HepG2 (cell line): ENCODE data around the gene CCDC201. TPM values are rescaled to one million over a fixed set of nuclear protein-coding genes. Genes with fewer than 3 reads are reported as not detected.

Source experiments
- CEBPG ChIP-seq: IDR thresholded peaks from 2 replicates; pipeline ENCODE4 v1.6.1; 2016
- ESRRA ChIP-seq: sonication (generic); formaldehyde crosslinking; IDR thresholded peaks from 2 replicates; pipeline ENCODE4 v1.5.1; 2020; ENCODE audit warnings: mild to moderate bottlenecking, low read depth, missing genetic modification reagents
- FOXA3 ChIP-seq: IDR thresholded peaks from 2 replicates; pipeline ENCODE4 v1.6.1; 2016; ENCODE audit warnings: missing genetic modification reagents, missing compliant biosample characterization
- KIAA2018 ChIP-seq: sonication (generic); formaldehyde crosslinking; IDR thresholded peaks from 2 replicates; pipeline ENCODE4 v1.5.0; 2020; ENCODE audit warnings: mild to moderate bottlenecking, missing genetic modification reagents, borderline replicate concordance
- NR3C1 ChIP-seq: sonication (generic); formaldehyde crosslinking; IDR thresholded peaks from 2 replicates; pipeline ENCODE4 v1.4.0; 2020; ENCODE audit warnings: missing genetic modification reagents
- POLR2AphosphoS2 ChIP-seq: IDR thresholded peaks from 2 replicates; pipeline ENCODE4 v1.6.1; 2011; ENCODE audit warnings: low read depth, low read length, improper control_type of control experiment
- POLR2AphosphoS5 ChIP-seq: IDR thresholded peaks from 2 replicates; pipeline ENCODE4 v1.6.1; 2012; ENCODE audit warnings: low read depth, low read length
- SCMH1 ChIP-seq: sonication (generic); formaldehyde crosslinking; IDR thresholded peaks from 2 replicates; pipeline ENCODE4 v1.9.0; 2021; ENCODE audit warnings: missing genetic modification reagents, mild to moderate bottlenecking, borderline replicate concordance
- STAG1 ChIP-seq: sonication (generic); formaldehyde crosslinking; IDR thresholded peaks from 2 replicates; pipeline ENCODE4 v1.4.0; 2020; ENCODE audit warnings: missing genetic modification reagents
- ZNF224 ChIP-seq: sonication (generic); formaldehyde crosslinking; IDR thresholded peaks from 2 replicates; pipeline ENCODE4 v1.5.0; 2020; ENCODE audit warnings: mild to moderate bottlenecking, missing genetic modification reagents
- ZNF317 ChIP-seq: sonication (generic); formaldehyde crosslinking; IDR thresholded peaks from 2 replicates; pipeline ENCODE4 v1.5.0; 2020; ENCODE audit warnings: mild to moderate bottlenecking, missing genetic modification reagents
- ZNF33B ChIP-seq: sonication (generic); formaldehyde crosslinking; IDR thresholded peaks from 2 replicates; pipeline ENCODE4 v1.5.1; 2020; ENCODE audit warnings: mild to moderate bottlenecking, missing genetic modification reagents
- ZNF557 ChIP-seq: sonication (generic); formaldehyde crosslinking; IDR thresholded peaks from 2 replicates; pipeline ENCODE4 v1.4.0; 2020; ENCODE audit warnings: missing genetic modification reagents
- ZNF558 ChIP-seq: sonication (generic); formaldehyde crosslinking; IDR thresholded peaks from 2 replicates; pipeline ENCODE4 v1.9.0; 2022; ENCODE audit warnings: mild to moderate bottlenecking, missing genetic modification reagents, borderline replicate concordance
- ZNF780A ChIP-seq: sonication (generic); formaldehyde crosslinking; IDR thresholded peaks from 2 replicates; pipeline ENCODE4 v1.8.0; 2022; ENCODE audit warnings: mild to moderate bottlenecking, missing genetic modification reagents, moderate library complexity
- ZNF878 ChIP-seq: sonication (generic); formaldehyde crosslinking; IDR thresholded peaks from 2 replicates; pipeline ENCODE4 v1.8.1; 2023; ENCODE audit warnings: mild to moderate bottlenecking, missing genetic modification reagents, moderate library complexity
- ZZZ3 ChIP-seq: sonication (generic); formaldehyde crosslinking; IDR thresholded peaks from 2 replicates; pipeline ENCODE4 v1.4.0; 2020; ENCODE audit warnings: missing genetic modification reagents, mild to moderate bottlenecking, borderline replicate concordance
- polyA plus RNA-seq, 8 experiments: library from polyadenylated mRNA; depleted of rRNA in 3 of 8; stranded (reverse) in 7 of 8; unstranded in 1 of 8; fragments of >200 nt; fragmentation: Illumina TruSeq in 4 of 8; extraction: Trizol in 4 of 8; gene quantifications; 2 replicates each; pipeline versions ENCODE4 v1.2.1 to v1.2.3, GENCODE V29; 2011 to 2016; ENCODE audit warnings: low read depth in 4 of 8, missing spikeins in 1 of 8, mixed read lengths in 1 of 8; ENCODE audit not compliant: insufficient read depth in 1 of 8
- total RNA-seq, 5 experiments: library from RNA; depleted of rRNA; stranded (reverse); fragments of >200 nt; fragmentation: Illumina TruSeq; extraction: Trizol; gene quantifications; 2 replicates each; pipeline ENCODE4 v1.2.3, GENCODE V29; 2016; ENCODE audit warnings: low read depth in 1 of 5
- TF ChIP-seq, protein P1 (sequence below): sonication (generic); formaldehyde crosslinking; conservative IDR thresholded peaks from 2 replicates; pipeline ENCODE4 v1.4.0; 2020; ENCODE audit warnings: missing genetic modification reagents

The CCDC201 gene
- total and polyA plus RNA-seq, 2 of the 13 experiments (the other 11 are each of a cell fraction or from before 2014, with no cell fraction given) = 0.92 TPM; not detected in 1

- TF ChIP-seq KIAA2018 = no peak
- TF ChIP-seq CEBPG = peak; percentile 20; the same call in 1 of the 2 replicates
- peak; percentile 21; the same call in 1 of the 2 replicates for TF ChIP-seq ZNF557 (CRISPR knock-in tag)
- 0 out of 2 replicates have a peak, but pooled peaks have one; percentile 6 for TF ChIP-seq ZNF780A (CRISPR knock-in tag)
- TF ChIP-seq ZNF558 (CRISPR knock-in tag) = peak; percentile 9
- peak; percentile 39 for TF ChIP-seq STAG1
- TF ChIP-seq ZNF317 (CRISPR knock-in tag) = peak; percentile 25; the same call in 1 of the 2 replicates
- peak; percentile 3; the same call in 1 of the 2 replicates for TF ChIP-seq FOXA3 (CRISPR knock-in tag)
- no peak for TF ChIP-seq ZNF224 (CRISPR knock-in tag)
- TF ChIP-seq ZNF878 = no peak
- TF ChIP-seq ZNF33B (CRISPR knock-in tag) = no peak
- TF ChIP-seq ZZZ3 (CRISPR knock-in tag) = no peak
- TF ChIP-seq, protein P1, sequence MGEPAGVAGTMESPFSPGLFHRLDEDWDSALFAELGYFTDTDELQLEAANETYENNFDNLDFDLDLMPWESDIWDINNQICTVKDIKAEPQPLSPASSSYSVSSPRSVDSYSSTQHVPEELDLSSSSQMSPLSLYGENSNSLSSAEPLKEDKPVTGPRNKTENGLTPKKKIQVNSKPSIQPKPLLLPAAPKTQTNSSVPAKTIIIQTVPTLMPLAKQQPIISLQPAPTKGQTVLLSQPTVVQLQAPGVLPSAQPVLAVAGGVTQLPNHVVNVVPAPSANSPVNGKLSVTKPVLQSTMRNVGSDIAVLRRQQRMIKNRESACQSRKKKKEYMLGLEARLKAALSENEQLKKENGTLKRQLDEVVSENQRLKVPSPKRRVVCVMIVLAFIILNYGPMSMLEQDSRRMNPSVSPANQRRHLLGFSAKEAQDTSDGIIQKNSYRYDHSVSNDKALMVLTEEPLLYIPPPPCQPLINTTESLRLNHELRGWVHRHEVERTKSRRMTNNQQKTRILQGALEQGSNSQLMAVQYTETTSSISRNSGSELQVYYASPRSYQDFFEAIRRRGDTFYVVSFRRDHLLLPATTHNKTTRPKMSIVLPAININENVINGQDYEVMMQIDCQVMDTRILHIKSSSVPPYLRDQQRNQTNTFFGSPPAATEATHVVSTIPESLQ (CRISPR knock-in tag) = no peak
- TF ChIP-seq POLR2AphosphoS5 = peak; percentile 1; the same call in 1 of the 2 replicates
- 0 out of 2 replicates have a peak, but pooled peaks have one; percentile 11 for TF ChIP-seq POLR2AphosphoS2
- 0 out of 2 replicates have a peak, but pooled peaks have one; percentile 57 for TF ChIP-seq ESRRA (CRISPR knock-in tag)
- TF ChIP-seq SCMH1 (CRISPR knock-in tag) = no peak
- TF ChIP-seq NR3C1 (CRISPR knock-in tag) = no peak
These were observed 18.1 kb upstream of the CCDC201 start (continued) for GRCh38 chr7:45890902-45891461.
